Fibroblast of skin of left biceps (primary cell): Measurements from ENCODE around the gene TAPBP.
"Not testable (repeated sequence)": the region's sequence is repeated elsewhere in the genome, so short reads cannot be mapped to it uniquely, and the experiment has no call there.

Source experiments
- DNase-seq, 2 experiments: peaks; one replicate each; pipeline ENCODE4 v3.0.0-alpha.2; 2013; ENCODE audit warnings: low read depth in 2 of 2

The TAPBP gene

GRCh38 chr6:33276581-33276863 is 37.4 kb downstream of the TAPBP start:
- no peak for DNase-seq

- not testable (repeated sequence) for DNase-seq
Measured at GRCh38 chr6:33275795-33276580, 37.9 kb downstream of the TAPBP start.

- DNase-seq, result no peak
Measured at GRCh38 chr6:33273924-33274902, 39.7 kb downstream of the TAPBP start.

GRCh38 chr6:33273129-33273923 is 40.6 kb downstream of the TAPBP start:
- DNase-seq, result no peak

- no peak for DNase-seq
Measured at GRCh38 chr6:33272275-33273128, 41.4 kb downstream of the TAPBP start.

- DNase-seq, result peak; percentile 98
Measured at GRCh38 chr6:33271468-33272274, 42.2 kb downstream of the TAPBP start, which contains the start of the genes RPS18 and VPS52. Gene RPS18, plus strand, starts transcription at chr6:33272075. Its CDS starts 45 bp downstream, at chr6:33272120. Gene VPS52, minus strand, starts transcription at chr6:33271876. Its CDS starts 201 bp downstream, at chr6:33271675.

- DNase-seq, result no peak
Measured at GRCh38 chr6:33271117-33271467, 42.8 kb downstream of the TAPBP start.

- DNase-seq, result no peak
Measured at GRCh38 chr6:33264015-33264414, 49.9 kb downstream of the TAPBP start.

GRCh38 chr6:33262490-33262889 is 51.4 kb downstream of the TAPBP start:
- DNase-seq, result not testable (repeated sequence)

- DNase-seq, result no peak
Measured at GRCh38 chr6:33259032-33259431, 54.8 kb downstream of the TAPBP start.

GRCh38 chr6:33254591-33254990 is 59.3 kb downstream of the TAPBP start:
- no peak for DNase-seq

- DNase-seq, result peak in 1 of 2 experiments; percentile 37
Measured at GRCh38 chr6:33252759-33253158, 61.1 kb downstream of the TAPBP start.

GRCh38 chr6:33251395-33252012 is 62.4 kb downstream of the TAPBP start:
- no peak for DNase-seq

GRCh38 chr6:33250731-33251130 is 63.1 kb downstream of the TAPBP start:
- no peak for DNase-seq

- no peak for DNase-seq
Measured at GRCh38 chr6:33249732-33250630, 63.9 kb downstream of the TAPBP start.
